ENCODE measurements around the gene ANAPC5.

DNA sequence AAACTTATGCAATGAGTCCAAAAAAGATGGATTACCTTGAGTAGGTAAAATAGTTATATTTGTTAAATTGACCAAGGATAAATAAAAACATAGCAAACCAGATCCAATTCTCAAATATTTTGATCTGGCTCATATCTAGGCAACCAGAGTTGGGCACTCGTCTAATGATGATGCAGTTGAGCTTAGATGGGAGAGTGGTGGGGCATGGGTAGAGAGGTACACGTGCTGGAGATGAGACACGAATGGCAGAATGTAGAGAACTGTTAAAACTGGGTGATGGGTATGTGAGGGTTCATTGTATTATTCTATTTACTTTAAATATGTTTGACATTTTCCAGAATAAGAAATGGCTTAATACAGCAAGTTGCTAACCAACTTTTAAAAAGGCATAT lies 40.1 kb upstream of the ANAPC5 start:
- TF ChIP-seq POLR2AphosphoS5 (IDR thresholded peaks at IDR 0.05; ENCODE audit: low read depth, low read length) (no peak), TAF1 (IDR thresholded peaks at IDR 0.05; ENCODE audit: borderline replicate concordance, low read depth, low read length) (no peak)

All from GM12892 (cell line).